Hepatocyte (in vitro differentiated cells): ENCODE data around the gene JHY. TPM values are rescaled to one million over a fixed set of nuclear protein-coding genes. Genes with fewer than 3 reads are reported as not detected.

ENCODE experiments used
- DNase-seq: peaks from one replicate; pipeline ENCODE4 v3.0.0-alpha.2; 2016; ENCODE audit warnings: low spot score
- H2AFZ ChIP-seq: fragments of 200-600 bp; sonication (generic); 2 replicates; pipeline ENCODE4 v1.6.0; 2016; ENCODE audit warnings: antibody characterized with exemption, mild to moderate bottlenecking
- H3K27ac ChIP-seq: fragments of 200-600 bp; sonication (generic); 2 replicates; pipeline ENCODE4 v1.5.1; 2016; ENCODE audit warnings: mild to moderate bottlenecking
- H3K27me3 ChIP-seq: fragments of 200-600 bp; sonication (generic); 2 replicates; pipeline ENCODE4 v1.6.1; 2016
- H3K36me3 ChIP-seq: fragments of 200-600 bp; sonication (generic); replicated peaks from 2 replicates; pipeline ENCODE4 v1.5.1; 2016; ENCODE audit warnings: low read depth; ENCODE audit not compliant: insufficient read depth
- H3K4me1 ChIP-seq: fragments of 200-600 bp; sonication (generic); 2 replicates; pipeline ENCODE4 v1.5.1; 2016; ENCODE audit warnings: mild to moderate bottlenecking, moderate library complexity; ENCODE audit not compliant: insufficient read depth
- H3K4me2 ChIP-seq: fragments of 200-600 bp; sonication (generic); 2 replicates; pipeline ENCODE4 v1.6.0; 2016
- H3K4me3 ChIP-seq: fragments of 200-600 bp; sonication (generic); 2 replicates; pipeline ENCODE4 v1.5.1; 2016; ENCODE audit warnings: mild to moderate bottlenecking
- H3K79me2 ChIP-seq: fragments of 200-600 bp; sonication (generic); 2 replicates; pipeline ENCODE4 v1.6.0; 2017; ENCODE audit warnings: mild to moderate bottlenecking
- H3K9me2 ChIP-seq: fragments of 200-600 bp; sonication (generic); replicated peaks from 2 replicates; pipeline ENCODE4 v1.6.0; 2017; ENCODE audit warnings: mild to moderate bottlenecking; ENCODE audit not compliant: insufficient read depth
- H3K9me3 ChIP-seq: fragments of 200-600 bp; sonication (generic); 2 replicates; pipeline ENCODE4 v1.5.1; 2016; ENCODE audit warnings: low read depth, mild to moderate bottlenecking
- H4K20me1 ChIP-seq: fragments of 200-600 bp; sonication (generic); 2 replicates; pipeline ENCODE4 v1.6.0; 2016; ENCODE audit warnings: mild to moderate bottlenecking; ENCODE audit not compliant: insufficient read depth, poor library complexity, severe bottlenecking
- CTCF ChIP-seq: fragments of 200-600 bp; sonication (generic); IDR thresholded peaks from 2 replicates; pipeline ENCODE4 v1.5.1; 2016; ENCODE audit warnings: antibody characterized with exemption, mild to moderate bottlenecking; ENCODE audit not compliant: poor library complexity
- EZH2 ChIP-seq: fragments of 200-600 bp; sonication (generic); IDR thresholded peaks from 2 replicates; pipeline ENCODE4 v1.6.1; 2016; ENCODE audit warnings: antibody characterized with exemption, mild to moderate bottlenecking, borderline replicate concordance
- EZH2phosphoT487 ChIP-seq: fragments of 200-600 bp; sonication (generic); IDR thresholded peaks from one replicate; pipeline ENCODE4 v1.6.1; 2018; ENCODE audit warnings: antibody characterized with exemption, mild to moderate bottlenecking, low read depth, moderate library complexity; ENCODE audit not compliant: unreplicated experiment, severe bottlenecking
- WGBS: methylation state at CpG from one replicate; pipeline ENCODE4 v1.1.6; 2016; ENCODE audit warnings: low lambda C conversion rate; ENCODE audit errors: missing lambda C conversion rate; 5-methylcytosine and 5-hydroxymethylcytosine counted together
- polyA plus RNA-seq: library from polyadenylated mRNA; unstranded; fragments of >200 nt; fragmentation: Nextera tagmentation; extraction: Ambion mirVana; gene quantifications from 2 replicates; pipeline ENCODE4 v1.2.1, GENCODE V29; 2016
- total RNA-seq: library from RNA; depleted of rRNA; stranded (reverse); fragments of >200 nt; gene quantifications from 2 replicates; pipeline ENCODE4 v1.2.3, GENCODE V29; 2014

JHY gene
- total and polyA plus RNA-seq, 2 experiments from 2014 or later = 2.8 to 3.0 TPM

GRCh38 chr11:122898799-122899198 is 16.2 kb downstream of the JHY start:
- no peak for DNase-seq
- Histone ChIP-seq H3K9me3 (no peaks in the 10 kb centered on the region), H3K9me2 (no peaks in the 10 kb centered on the region), H3K4me3 (no peak overlapping the region), H3K4me1 (no peaks in the 10 kb centered on the region), H3K27me3 (no peaks in the 10 kb centered on the region), H3K4me2 (no peak overlapping the region), H3K36me3 (no peaks in the 10 kb centered on the region), H2AFZ (no peak overlapping the region), H4K20me1 (no peaks in the 10 kb centered on the region), H3K27ac (no peak overlapping the region), H3K79me2 (no peaks in the 10 kb centered on the region)
- TF ChIP-seq EZH2phosphoT487 = no peak
- TF ChIP-seq EZH2 = no peak
- no peak for TF ChIP-seq CTCF
- 81% methylated on average over 6 of the region's 6 CpGs for WGBS

- 51% methylated on average over 9 of the region's 9 CpGs for WGBS
- H2AFZ ChIP-seq = no peak overlapping the region
Observed at GRCh38 chr11:122900587-122901202, 18.1 kb downstream of the JHY start.

GRCh38 chr11:122902951-122903350 is 20.4 kb downstream of the JHY start:
- H3K27ac ChIP-seq = no peak overlapping the region
- no peaks in the 10 kb centered on the region for H3K4me1 ChIP-seq
- no peaks in the 10 kb centered on the region for H3K79me2 ChIP-seq
- no peak overlapping the region for H3K4me2 ChIP-seq
- H3K4me3 ChIP-seq = no peak overlapping the region
- H4K20me1 ChIP-seq = no peaks in the 10 kb centered on the region
- H3K27me3 ChIP-seq = no peaks in the 10 kb centered on the region
- TF ChIP-seq EZH2phosphoT487 (no peak), EZH2 (no peak), CTCF (no peak)
- no peaks in the 10 kb centered on the region for H3K9me3 ChIP-seq
- no peak for DNase-seq
- H3K9me2 ChIP-seq = no peaks in the 10 kb centered on the region
- no peaks in the 10 kb centered on the region for H3K36me3 ChIP-seq
- WGBS = 95% methylated on average over 4 of the region's 4 CpGs
- H2AFZ ChIP-seq = no peak overlapping the region

More at GRCh38 chr11:122900587-122901202, 18.1 kb downstream of the JHY start:
- no peak overlapping the region for H3K4me3 ChIP-seq
- no peaks in the 10 kb centered on the region for H3K9me3 ChIP-seq
- H3K9me2 ChIP-seq = no peaks in the 10 kb centered on the region
- H4K20me1 ChIP-seq = no peaks in the 10 kb centered on the region
- TF ChIP-seq EZH2 (no peak), EZH2phosphoT487 (no peak), CTCF (no peak)
- no peak for DNase-seq
- no peaks in the 10 kb centered on the region for H3K36me3 ChIP-seq
- no peaks in the 10 kb centered on the region for H3K27me3 ChIP-seq
- no peak overlapping the region for H3K4me2 ChIP-seq
- H3K27ac ChIP-seq = no peak overlapping the region
- H3K79me2 ChIP-seq = no peaks in the 10 kb centered on the region
- no peaks in the 10 kb centered on the region for H3K4me1 ChIP-seq

- Histone ChIP-seq H4K20me1 (no peaks in the 10 kb centered on the region), H3K9me3 (no peaks in the 10 kb centered on the region), H3K27ac (no peak overlapping the region), H2AFZ (no peak overlapping the region), H3K9me2 (no peaks in the 10 kb centered on the region), H3K4me1 (no peaks in the 10 kb centered on the region), H3K79me2 (no peaks in the 10 kb centered on the region), H3K36me3 (no peaks in the 10 kb centered on the region), H3K4me2 (no peak overlapping the region), H3K4me3 (no peak overlapping the region), H3K27me3 (no peaks in the 10 kb centered on the region)
- peak; percentile 29 for DNase-seq
- 63% methylated on average over 4 of the region's 4 CpGs for WGBS
- no peak for TF ChIP-seq EZH2phosphoT487
- peak; percentile 49 for TF ChIP-seq CTCF
- TF ChIP-seq EZH2 = no peak
Observed at GRCh38 chr11:122910775-122911174, 28.2 kb downstream of the JHY start.
